Suprapubic skin (tissue), 4 donors: ENCODE measurements around the gene LRMDA. TPM values are rescaled to one million over a fixed set of nuclear protein-coding genes. Genes with fewer than 3 reads are reported as not detected.

Experiments used
- DNase-seq, 2 donors: peaks; one replicate each; pipeline ENCODE4 v3.0.0-alpha.2; 2019; ENCODE audit warnings: low spot score in 2 of 2
- H3K27ac ChIP-seq: fragments of 200-600 bp; sonication (generic); one replicate; pipeline ENCODE4 v1.5.1; 2019
- H3K27me3 ChIP-seq: fragments of 200-600 bp; sonication (generic); one replicate; pipeline ENCODE4 v1.5.1; 2019
- H3K36me3 ChIP-seq: fragments of 200-600 bp; sonication (generic); one replicate; pipeline ENCODE4 v1.5.1; 2019
- H3K4me1 ChIP-seq: fragments of 200-600 bp; sonication (generic); one replicate; pipeline ENCODE4 v1.5.1; 2019
- H3K4me3 ChIP-seq: fragments of 200-600 bp; sonication (generic); one replicate; pipeline ENCODE4 v1.5.1; 2019; ENCODE audit warnings: mild to moderate bottlenecking
- H3K9me3 ChIP-seq: fragments of 200-600 bp; sonication (generic); one replicate; pipeline ENCODE4 v1.5.1; 2019
- EP300 ChIP-seq: sonication (generic); formaldehyde crosslinking; IDR thresholded peaks from one replicate; pipeline ENCODE4 v1.6.1; 2017; ENCODE audit warnings: antibody characterized with exemption
- POLR2A ChIP-seq, 2 donors: fragments of 450-650 bp; IDR thresholded peaks; one replicate each; pipeline ENCODE4 v1.6.1; 2017; ENCODE audit warnings: antibody characterized with exemption in 2 of 2, mild to moderate bottlenecking in 2 of 2, moderate library complexity in 2 of 2
- POLR2AphosphoS5 ChIP-seq, 3 donors: sonication (generic); formaldehyde crosslinking; IDR thresholded peaks; one replicate each; pipeline ENCODE4 v1.6.1; 2017; ENCODE audit warnings: antibody characterized with exemption in 3 of 3
- WGBS: methylation state at CpG from one replicate; pipeline ENCODE4 v1.1.5; 2018; 5-methylcytosine and 5-hydroxymethylcytosine counted together
- total RNA-seq, 4 donors: library from RNA; depleted of rRNA; stranded (reverse); fragments of >200 nt; gene quantifications; one replicate each; pipeline ENCODE4 v1.1.0, GENCODE V29; 2016
- TF ChIP-seq, protein P1 (sequence below), 2 donors: fragments of 200-600 bp in 1 of 2; fragments of 450-650 bp in 1 of 2; sonication (generic) in 1 of 2; IDR thresholded peaks; one replicate each; pipeline ENCODE4 v1.5.1; 2016 to 2019; ENCODE audit warnings: antibody characterized with exemption in 2 of 2, mild to moderate bottlenecking in 1 of 2, moderate library complexity in 1 of 2

LRMDA gene
- total RNA-seq, 4 donors from 2014 or later = 0.10 to 2.9 (median 1.9) TPM; not detected in 1

DNA sequence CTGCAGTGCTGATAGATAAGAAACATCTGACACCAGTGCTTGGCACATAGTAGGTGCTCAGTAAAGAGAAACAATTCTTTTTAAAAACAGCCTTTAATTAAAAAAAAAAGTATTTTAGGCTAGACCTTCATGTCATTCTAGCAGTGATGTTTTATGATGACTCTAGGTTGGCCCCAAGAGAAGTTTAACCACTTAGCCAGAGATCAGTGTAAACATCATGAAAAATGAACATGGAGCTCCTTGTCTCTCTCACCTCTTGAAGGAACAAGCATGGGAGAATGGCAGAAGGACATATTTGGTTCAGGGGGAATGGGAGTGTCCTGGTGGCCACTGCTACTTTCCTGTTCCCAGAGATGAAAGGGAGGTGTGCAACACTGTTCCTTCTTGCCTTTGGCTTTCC, 641.0 kb downstream of the LRMDA start:
- Histone ChIP-seq H3K36me3 (no peaks in the 10 kb centered on the region), H3K27ac (no peak overlapping the region), H3K4me1 (peaks cover 4% of the 10 kb centered on the region), H3K9me3 (no peaks in the 10 kb centered on the region), H3K4me3 (no peak overlapping the region), H3K27me3 (no peaks in the 10 kb centered on the region)
- no peak for TF ChIP-seq POLR2AphosphoS5 (IDR thresholded peaks at IDR 0.05)
- TF ChIP-seq POLR2A (IDR thresholded peaks at IDR 0.05) = no peak
- TF ChIP-seq EP300 = no peak
- TF ChIP-seq, protein P1, sequence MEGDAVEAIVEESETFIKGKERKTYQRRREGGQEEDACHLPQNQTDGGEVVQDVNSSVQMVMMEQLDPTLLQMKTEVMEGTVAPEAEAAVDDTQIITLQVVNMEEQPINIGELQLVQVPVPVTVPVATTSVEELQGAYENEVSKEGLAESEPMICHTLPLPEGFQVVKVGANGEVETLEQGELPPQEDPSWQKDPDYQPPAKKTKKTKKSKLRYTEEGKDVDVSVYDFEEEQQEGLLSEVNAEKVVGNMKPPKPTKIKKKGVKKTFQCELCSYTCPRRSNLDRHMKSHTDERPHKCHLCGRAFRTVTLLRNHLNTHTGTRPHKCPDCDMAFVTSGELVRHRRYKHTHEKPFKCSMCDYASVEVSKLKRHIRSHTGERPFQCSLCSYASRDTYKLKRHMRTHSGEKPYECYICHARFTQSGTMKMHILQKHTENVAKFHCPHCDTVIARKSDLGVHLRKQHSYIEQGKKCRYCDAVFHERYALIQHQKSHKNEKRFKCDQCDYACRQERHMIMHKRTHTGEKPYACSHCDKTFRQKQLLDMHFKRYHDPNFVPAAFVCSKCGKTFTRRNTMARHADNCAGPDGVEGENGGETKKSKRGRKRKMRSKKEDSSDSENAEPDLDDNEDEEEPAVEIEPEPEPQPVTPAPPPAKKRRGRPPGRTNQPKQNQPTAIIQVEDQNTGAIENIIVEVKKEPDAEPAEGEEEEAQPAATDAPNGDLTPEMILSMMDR (IDR thresholded peaks at IDR 0.05) = no peak
- no peak for DNase-seq

DNA sequence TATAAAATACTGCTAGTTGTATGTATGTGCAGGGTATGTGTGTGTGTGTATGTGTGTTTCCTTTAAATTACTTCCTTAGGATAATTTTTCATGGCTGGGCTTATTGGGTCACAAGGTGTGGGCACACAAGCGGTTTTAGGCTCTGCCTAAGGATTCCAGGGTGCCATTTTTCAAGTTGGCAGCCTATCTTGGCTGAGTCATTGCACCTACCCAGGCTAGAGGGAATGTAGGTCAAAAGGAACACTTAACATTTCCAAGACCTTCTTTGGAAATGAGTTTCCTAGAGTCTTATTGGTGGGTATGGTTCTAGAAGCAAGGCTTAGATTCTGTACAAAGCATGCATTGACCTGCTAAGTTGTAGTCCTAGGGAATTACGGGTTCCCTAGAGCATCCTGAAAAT, 642.1 kb downstream of the LRMDA start:
- DNase-seq = no peak
- Histone ChIP-seq H3K4me1 (peaks cover 4% of the 10 kb centered on the region), H3K36me3 (no peaks in the 10 kb centered on the region), H3K9me3 (no peaks in the 10 kb centered on the region), H3K4me3 (no peak overlapping the region), H3K27ac (no peak overlapping the region), H3K27me3 (no peaks in the 10 kb centered on the region)
- no peak for TF ChIP-seq POLR2A (IDR thresholded peaks at IDR 0.05)
- TF ChIP-seq POLR2AphosphoS5 (IDR thresholded peaks at IDR 0.05) = no peak
- TF ChIP-seq, protein P1 (IDR thresholded peaks at IDR 0.05) = no peak
- TF ChIP-seq EP300 = no peak
- WGBS = 77% methylated on average over 2 of the region's 2 CpGs

DNA sequence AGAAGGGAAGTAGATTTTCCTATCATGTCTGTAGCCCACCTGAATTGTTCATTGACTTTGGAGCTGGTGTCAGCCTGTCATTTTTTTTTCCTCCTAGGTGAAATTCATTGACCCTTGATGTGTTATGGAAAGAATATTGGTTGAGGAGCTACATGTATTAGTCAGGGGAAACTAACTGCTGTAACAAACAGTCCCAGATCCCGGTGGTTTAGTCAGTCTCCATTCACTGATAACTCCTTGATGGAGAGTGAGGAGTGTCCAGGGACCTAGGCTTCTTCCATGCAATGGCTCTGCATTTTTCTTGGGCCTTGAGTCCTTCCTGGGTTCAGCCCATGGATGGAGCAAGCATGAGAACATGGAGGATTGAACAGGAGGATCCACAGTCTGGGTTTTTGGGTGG, 643.2 kb downstream of the LRMDA start:
- no peak for DNase-seq
- Histone ChIP-seq H3K4me3 (no peak overlapping the region), H3K36me3 (no peaks in the 10 kb centered on the region), H3K27ac (no peak overlapping the region), H3K4me1 (peaks cover 4% of the 10 kb centered on the region), H3K9me3 (no peaks in the 10 kb centered on the region), H3K27me3 (no peaks in the 10 kb centered on the region)
- 85% methylated on average over 1 of the region's 1 CpG for WGBS
- TF ChIP-seq POLR2A (IDR thresholded peaks at IDR 0.05) (no peak), POLR2AphosphoS5 (IDR thresholded peaks at IDR 0.05) (no peak), EP300 (no peak)
- TF ChIP-seq, protein P1 (IDR thresholded peaks at IDR 0.05) = no peak

DNA sequence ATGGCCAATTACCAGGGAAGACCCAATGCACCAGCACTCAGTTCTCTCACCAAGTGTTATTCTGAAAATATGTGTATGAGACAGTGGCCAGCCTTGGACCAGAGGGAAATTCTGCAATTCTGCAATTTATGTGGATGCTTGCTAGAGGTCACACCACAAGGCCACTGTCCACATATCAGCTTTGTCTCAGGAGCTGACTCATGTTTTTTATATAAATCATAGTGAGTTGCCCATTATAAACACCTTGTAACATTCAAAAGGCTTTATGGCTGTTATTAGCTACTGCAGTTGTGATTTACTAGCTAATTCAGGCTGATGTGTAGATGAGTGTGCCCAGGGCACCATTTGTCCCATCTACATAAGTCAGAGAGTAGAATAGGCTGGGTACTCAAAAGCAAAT, 649.0 kb downstream of the LRMDA start:
- H3K27me3 ChIP-seq = no peaks in the 10 kb centered on the region
- no peaks in the 10 kb centered on the region for H3K4me1 ChIP-seq
- H3K27ac ChIP-seq = no peak overlapping the region
- TF ChIP-seq POLR2AphosphoS5 (IDR thresholded peaks at IDR 0.05) (no peak), EP300 (no peak), POLR2A (IDR thresholded peaks at IDR 0.05) (no peak)
- TF ChIP-seq, protein P1 (IDR thresholded peaks at IDR 0.05) = no peak
- H3K4me3 ChIP-seq = no peak overlapping the region
- H3K9me3 ChIP-seq = no peaks in the 10 kb centered on the region
- H3K36me3 ChIP-seq = no peaks in the 10 kb centered on the region
- no peak for DNase-seq

DNA sequence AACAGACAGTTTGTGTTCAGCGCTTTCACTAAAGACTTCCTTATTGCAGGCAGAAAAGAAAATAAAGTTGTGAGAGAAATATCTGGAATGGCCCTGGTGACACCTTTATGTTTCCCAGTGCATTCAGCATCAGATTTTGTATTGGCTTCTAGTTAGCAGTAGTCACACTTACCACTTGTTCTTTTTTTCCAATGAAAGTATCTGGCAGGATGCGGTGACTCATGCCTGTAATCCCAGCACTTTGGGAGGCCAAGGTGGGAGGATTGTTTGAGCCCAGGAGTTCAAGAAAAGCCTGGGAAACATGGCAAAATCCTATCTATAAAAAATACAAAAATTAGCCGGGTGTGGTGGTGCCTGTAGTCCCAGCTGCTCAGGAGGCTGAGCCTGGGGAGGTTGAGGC, 649.6 kb downstream of the LRMDA start:
- DNase-seq = no peak
- H3K9me3 ChIP-seq = no peaks in the 10 kb centered on the region
- H3K36me3 ChIP-seq = no peaks in the 10 kb centered on the region
- no peak for TF ChIP-seq EP300
- TF ChIP-seq, protein P1 (IDR thresholded peaks at IDR 0.05) = no peak
- TF ChIP-seq POLR2A (IDR thresholded peaks at IDR 0.05) = no peak
- no peak for TF ChIP-seq POLR2AphosphoS5 (IDR thresholded peaks at IDR 0.05)
- H3K4me3 ChIP-seq = no peak overlapping the region
- no peaks in the 10 kb centered on the region for H3K27me3 ChIP-seq
- H3K27ac ChIP-seq = no peak overlapping the region
- no peaks in the 10 kb centered on the region for H3K4me1 ChIP-seq
- WGBS = 98% methylated on average over 3 of the region's 3 CpGs
